ENCODE measurements around the gene NEU4. TPM values are rescaled to one million over a fixed set of nuclear protein-coding genes. Genes with fewer than 3 reads are reported as not detected.

Gene NEU4
- total RNA-seq, 1 donor from 2014 or later = not detected

DNA sequence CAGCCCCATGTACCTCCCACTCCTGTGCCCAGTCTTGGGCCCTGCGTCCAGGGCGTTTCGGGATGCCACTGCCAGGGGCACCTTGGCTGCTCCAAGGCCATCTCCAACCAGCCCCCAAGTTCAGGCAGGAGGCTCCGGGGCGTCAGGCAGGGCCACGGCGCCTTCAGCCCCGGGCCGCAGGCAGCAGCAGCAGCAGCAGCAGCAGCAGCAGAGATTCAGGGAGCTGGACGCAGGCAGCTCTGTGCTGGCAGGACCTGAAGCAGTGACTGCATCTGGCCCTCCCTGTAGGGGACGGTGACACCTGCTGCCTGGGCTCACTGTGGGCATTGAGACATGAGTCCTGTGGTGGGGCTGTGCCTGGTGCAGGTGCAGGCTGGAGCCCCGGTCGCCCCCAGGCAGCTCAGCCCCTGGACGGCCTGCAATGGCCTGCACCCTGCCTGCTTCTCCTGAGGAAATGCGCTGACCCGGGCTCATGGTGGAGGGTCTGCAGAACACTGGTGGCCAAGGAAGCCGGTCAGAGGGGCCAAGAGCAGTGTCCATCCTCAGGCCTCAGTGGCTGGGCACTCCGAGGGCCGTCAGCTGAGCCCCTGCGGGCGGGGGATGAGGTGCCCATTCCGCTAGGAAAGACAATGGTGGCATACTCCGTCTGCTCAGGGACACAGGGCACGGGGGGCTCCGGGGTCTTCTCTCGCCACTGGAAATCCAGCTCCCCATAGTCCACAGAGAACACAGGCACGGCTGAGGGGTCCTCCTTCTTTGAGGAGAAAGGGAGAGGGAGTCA is 41.7 kb downstream of the NEU4 start:
- Histone ChIP-seq H3K36me3 (ENCODE audit: control insufficient read depth, insufficient read depth, low read length) (no peaks in the 10 kb centered on the region), H3K4me3 (ENCODE audit: low read depth, low read length) (no peak overlapping the region), H3K27me3 (ENCODE audit: control insufficient read depth, insufficient read depth, low read length) (no peaks in the 10 kb centered on the region)
- DNase-seq (ENCODE audit: low read depth) = no peak
- TF ChIP-seq, protein P1, sequence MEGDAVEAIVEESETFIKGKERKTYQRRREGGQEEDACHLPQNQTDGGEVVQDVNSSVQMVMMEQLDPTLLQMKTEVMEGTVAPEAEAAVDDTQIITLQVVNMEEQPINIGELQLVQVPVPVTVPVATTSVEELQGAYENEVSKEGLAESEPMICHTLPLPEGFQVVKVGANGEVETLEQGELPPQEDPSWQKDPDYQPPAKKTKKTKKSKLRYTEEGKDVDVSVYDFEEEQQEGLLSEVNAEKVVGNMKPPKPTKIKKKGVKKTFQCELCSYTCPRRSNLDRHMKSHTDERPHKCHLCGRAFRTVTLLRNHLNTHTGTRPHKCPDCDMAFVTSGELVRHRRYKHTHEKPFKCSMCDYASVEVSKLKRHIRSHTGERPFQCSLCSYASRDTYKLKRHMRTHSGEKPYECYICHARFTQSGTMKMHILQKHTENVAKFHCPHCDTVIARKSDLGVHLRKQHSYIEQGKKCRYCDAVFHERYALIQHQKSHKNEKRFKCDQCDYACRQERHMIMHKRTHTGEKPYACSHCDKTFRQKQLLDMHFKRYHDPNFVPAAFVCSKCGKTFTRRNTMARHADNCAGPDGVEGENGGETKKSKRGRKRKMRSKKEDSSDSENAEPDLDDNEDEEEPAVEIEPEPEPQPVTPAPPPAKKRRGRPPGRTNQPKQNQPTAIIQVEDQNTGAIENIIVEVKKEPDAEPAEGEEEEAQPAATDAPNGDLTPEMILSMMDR (IDR thresholded peaks at IDR 0.05; ENCODE audit: insufficient read depth, low read length, poor library complexity, severe bottlenecking) = no peak

DNA sequence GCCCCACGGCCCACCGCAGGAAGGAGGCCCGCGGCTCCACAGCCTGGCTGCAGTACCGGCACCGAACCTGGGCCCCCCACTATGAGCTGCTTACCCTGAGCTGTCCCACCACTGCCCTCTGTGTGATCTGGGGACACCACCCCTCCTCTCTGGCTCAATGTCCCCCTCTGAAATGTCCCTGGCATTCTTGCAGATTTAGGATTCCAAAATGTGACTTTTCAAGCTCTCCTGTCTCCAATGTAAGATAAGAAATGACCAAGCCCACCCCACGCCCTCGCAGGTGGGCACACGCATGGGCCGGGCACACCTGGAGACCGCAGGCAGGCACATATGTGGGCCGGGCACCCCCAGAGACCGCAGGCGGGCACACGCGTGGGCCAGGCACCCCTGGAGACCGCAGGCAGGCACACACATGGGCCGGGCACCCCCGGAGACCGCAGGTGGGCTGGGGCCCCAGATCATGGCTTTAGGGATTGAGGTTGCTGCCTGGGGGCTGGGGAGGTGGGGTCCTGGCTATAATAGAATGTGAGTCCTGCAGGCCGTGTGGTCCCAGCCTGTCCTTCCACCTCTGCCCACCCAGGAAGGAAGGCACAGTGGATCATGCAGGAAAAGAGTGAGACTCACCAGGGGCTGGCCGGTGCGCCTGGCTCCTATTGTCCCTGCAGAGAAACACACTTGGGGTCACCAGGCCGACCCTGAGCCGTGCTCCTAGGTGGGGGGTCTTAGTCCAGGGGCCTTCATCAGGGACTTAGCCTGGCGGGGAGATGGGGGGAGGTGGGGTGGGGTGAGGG is 42.5 kb downstream of the NEU4 start:
- no peak for DNase-seq (ENCODE audit: low read depth)
- no peaks in the 10 kb centered on the region for H3K27me3 ChIP-seq (ENCODE audit: control insufficient read depth, insufficient read depth, low read length)

DNA sequence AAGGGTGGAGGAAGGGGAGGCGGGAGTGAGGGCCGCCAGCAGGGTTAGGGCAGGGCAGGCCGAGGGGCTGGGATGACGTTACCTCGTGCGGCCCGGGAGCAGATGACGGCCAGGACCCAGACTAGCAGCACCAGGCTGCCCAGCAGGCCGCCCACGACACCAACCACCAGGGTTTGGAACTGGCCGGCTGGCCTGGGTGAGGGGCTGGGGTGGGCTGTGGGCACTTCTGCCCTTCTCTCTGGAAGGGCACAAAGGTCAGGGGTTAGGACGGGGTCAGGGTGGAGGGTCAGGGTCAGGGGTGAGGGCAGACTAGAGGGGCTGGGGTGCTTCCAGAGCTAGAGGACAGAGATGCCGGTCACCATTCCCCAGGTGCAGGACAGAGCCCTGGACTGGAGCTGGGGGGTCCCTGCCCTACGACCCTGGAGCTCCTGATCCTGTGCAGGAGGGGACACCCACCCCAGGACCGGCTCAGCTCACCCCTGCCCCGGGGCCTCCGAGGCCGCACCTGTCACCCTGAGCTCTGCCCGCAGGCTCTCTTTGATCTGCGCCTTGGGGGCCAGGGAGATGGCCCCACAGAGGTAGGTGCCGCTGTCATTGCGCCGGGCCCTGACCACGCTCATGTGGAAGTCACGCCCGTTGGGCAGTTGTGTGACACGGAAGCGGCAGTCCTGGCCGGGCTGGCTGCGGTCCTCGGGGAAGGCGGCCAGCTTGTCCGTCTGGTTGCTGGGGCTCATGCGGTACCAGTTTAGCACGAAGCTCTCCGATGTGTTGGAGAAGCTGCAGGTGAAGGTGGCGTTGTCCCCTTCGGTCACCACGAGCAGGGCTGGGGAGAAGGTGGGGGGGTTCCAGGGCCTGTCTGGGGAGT is 43.4 kb downstream of the NEU4 start:
- TF ChIP-seq, protein P1 (IDR thresholded peaks at IDR 0.05; ENCODE audit: insufficient read depth, low read length, poor library complexity, severe bottlenecking) = no peak
- DNase-seq (ENCODE audit: low read depth) = no peak
- Histone ChIP-seq H3K27me3 (ENCODE audit: control insufficient read depth, insufficient read depth, low read length) (peaks cover 6% of the 10 kb centered on the region), H3K36me3 (ENCODE audit: control insufficient read depth, insufficient read depth, low read length) (no peaks in the 10 kb centered on the region), H3K4me3 (ENCODE audit: low read depth, low read length) (no peak overlapping the region)

More for the DNA sequence above, 42.5 kb downstream of the NEU4 start:
- TF ChIP-seq, protein P1 (IDR thresholded peaks at IDR 0.05; ENCODE audit: insufficient read depth, low read length, poor library complexity, severe bottlenecking) = no peak
- H3K36me3 ChIP-seq (ENCODE audit: control insufficient read depth, insufficient read depth, low read length) = no peaks in the 10 kb centered on the region
- no peak overlapping the region for H3K4me3 ChIP-seq (ENCODE audit: low read depth, low read length)

DNA sequence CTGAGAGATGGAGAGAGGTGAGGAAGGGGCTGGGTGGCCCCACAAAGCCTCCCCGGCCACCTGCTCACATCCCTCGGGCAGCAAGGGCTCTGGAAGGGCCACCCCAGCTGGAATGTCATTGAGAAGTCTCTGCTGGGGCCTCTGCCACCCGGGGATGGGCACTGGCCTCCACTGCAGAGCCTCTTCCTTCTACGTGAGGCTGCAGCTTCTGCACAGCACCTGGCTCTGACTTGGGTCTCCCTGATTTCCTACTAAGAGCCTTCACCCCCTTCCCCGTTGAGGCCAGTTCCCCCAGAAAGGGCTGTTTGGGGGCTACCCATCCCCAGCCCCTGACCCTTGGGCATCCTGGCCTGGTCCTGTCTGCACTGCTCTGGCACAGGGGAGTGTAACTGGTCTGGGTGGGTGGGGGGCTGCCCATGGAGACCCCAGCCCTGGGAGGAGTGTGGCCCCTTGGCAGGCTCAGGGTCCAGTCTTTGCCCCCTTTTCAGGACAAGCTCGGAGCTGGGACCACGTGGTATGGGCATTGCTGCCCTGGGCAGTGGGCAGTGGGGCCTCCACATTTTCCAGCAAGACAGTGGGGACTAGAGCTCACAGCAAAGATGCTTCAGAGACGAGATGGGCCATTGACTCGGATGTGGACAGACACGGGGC is 44.1 kb downstream of the NEU4 start:
- DNase-seq (ENCODE audit: low read depth) = no peak
- TF ChIP-seq, protein P1 (IDR thresholded peaks at IDR 0.05; ENCODE audit: insufficient read depth, low read length, poor library complexity, severe bottlenecking) = no peak
- Histone ChIP-seq H3K36me3 (ENCODE audit: control insufficient read depth, insufficient read depth, low read length) (no peaks in the 10 kb centered on the region), H3K4me3 (ENCODE audit: low read depth, low read length) (no peak overlapping the region), H3K27me3 (ENCODE audit: control insufficient read depth, insufficient read depth, low read length) (peaks cover 11% of the 10 kb centered on the region)

DNA sequence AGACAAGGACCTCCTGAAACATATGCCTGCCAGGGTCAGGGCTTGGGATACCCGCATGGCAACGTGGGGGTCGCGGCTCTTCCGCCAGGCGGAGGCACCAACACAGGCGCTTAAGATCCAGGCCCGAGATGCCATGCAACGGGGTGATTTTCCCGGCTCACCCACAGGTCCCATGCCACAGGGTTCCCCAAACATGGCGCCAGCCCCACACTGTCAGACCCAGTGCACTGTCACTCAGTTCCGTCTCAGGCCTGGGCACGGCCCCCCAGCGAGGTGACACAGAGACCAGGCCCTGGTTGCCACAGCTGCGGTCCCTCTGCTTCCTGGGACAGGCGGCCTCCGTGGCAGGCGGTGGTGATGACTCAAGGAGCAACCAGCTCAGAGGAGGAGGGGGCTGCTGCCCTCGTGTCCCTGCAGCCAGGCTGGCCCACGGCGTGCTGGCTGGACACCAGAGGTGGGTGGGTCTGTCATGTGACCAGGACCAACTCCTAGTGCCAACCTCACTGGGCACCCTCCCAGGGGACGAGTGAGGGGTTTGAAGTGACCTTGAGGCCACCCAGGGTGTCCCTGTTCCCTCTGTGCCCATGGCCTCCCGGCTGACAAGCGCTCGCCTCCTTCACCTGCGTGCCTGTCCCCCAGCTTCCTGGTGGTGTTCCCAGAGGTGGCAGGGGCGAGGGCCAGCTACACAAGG is 44.8 kb downstream of the NEU4 start:
- H3K36me3 ChIP-seq (ENCODE audit: control insufficient read depth, insufficient read depth, low read length) = no peaks in the 10 kb centered on the region
- peaks cover 14% of the 10 kb centered on the region for H3K27me3 ChIP-seq (ENCODE audit: control insufficient read depth, insufficient read depth, low read length)
- no peak for DNase-seq (ENCODE audit: low read depth)
- TF ChIP-seq, protein P1 (IDR thresholded peaks at IDR 0.05; ENCODE audit: insufficient read depth, low read length, poor library complexity, severe bottlenecking) = no peak
- H3K4me3 ChIP-seq (ENCODE audit: low read depth, low read length) = no peak overlapping the region

All from kidney epithelial cell (primary cell).